ENCODE results near the gene MAGI2.

Gene MAGI2

DNA sequence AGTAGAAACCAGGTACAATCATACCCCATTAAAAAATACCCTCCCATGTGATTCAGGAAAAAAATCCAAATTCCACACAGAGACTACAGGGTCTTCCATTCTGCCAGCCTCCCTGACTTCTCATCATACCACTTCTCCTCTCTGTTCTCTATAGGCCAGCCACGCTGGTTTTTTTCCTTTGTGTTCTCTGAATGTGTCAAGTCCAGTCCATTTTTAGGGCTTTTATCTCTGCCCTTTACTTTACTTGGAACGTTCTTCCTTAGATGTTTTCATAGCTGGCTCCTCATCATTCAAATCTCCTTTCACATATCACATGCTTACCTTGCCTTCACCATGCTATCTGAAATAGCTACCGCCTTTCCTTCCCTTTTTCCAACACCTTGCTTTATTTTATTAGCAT lies 1057.3 kb downstream of the MAGI2 start:
- no peak overlapping the region for H3K4me3 ChIP-seq (ENCODE audit: low read depth, low read length)

GRCh38 chr7:78395298-78396036 lies 1058.0 kb downstream of the MAGI2 start:
- H3K4me3 ChIP-seq (ENCODE audit: low read depth, low read length): no peak overlapping the region

DNA sequence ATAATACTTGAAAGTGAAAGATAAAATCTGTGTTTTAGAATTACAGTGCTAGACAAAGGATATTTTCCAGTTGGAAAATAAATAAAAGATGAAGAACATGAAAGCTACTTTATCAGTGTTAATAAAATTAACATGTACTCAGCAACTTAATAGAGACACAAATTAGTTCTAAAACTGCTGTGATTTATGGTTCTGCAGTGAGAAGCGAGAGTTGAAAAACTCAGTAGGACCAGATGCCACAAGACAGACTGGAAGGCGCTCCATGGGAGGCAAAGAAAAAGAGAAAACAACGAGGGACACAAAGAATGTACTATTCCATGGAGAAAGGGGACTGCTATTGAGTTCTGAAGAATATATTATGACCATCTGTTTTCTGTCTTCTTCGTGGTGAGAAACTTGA lies 1064.4 kb downstream of the MAGI2 start:
- H3K4me3 ChIP-seq (ENCODE audit: low read depth, low read length): no peak overlapping the region

- no peak overlapping the region for H3K4me3 ChIP-seq (ENCODE audit: low read depth, low read length)
Observed at GRCh38 chr7:78386520-78386919, 1066.9 kb downstream of the MAGI2 start.

GRCh38 chr7:78383096-78383880 lies 1070.2 kb downstream of the MAGI2 start:
- no peak overlapping the region for H3K4me3 ChIP-seq (ENCODE audit: low read depth, low read length)

DNA sequence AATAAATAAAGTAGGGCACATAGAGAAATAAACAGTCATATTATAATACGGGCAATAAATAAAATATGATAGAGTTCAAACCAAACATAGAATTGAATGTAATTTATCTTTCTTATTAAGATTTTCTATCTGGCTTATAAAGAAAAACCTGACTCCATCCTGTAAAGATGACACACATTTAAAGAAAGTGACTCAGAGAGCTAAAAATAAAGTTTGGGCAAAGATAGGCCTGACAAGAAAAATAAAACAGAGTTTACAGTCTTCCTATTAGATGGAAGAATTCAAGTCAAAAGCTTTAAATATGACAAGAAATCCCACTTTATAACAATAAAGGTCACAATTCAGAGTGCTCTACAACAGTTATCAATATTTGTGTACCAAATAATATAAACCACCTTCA lies 1074.3 kb downstream of the MAGI2 start:
- H3K4me3 ChIP-seq (ENCODE audit: low read depth, low read length): no peak overlapping the region

GRCh38 chr7:78377532-78377931 lies 1075.9 kb downstream of the MAGI2 start:
- no peak overlapping the region for H3K4me3 ChIP-seq (ENCODE audit: low read depth, low read length)

DNA sequence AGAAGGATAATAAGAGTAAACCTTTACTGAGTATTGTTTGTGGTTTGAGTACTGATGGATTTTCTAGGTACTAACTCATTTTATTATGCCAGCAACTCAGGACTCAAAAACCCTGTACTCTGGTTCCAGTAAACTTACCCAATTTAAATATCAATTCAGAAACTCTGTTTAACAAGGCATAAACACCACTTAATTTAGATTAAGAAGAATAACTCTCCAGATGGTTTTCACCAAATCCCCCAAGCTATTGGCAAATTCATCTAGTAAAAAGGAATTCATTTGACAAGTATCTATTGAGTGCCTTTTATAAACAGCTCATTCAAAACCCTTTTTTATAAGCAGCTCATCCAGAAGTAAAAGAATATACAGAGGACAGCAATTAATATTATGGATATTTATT lies 1082.5 kb downstream of the MAGI2 start:
- no peak overlapping the region for H3K4me3 ChIP-seq (ENCODE audit: low read depth, low read length)

DNA sequence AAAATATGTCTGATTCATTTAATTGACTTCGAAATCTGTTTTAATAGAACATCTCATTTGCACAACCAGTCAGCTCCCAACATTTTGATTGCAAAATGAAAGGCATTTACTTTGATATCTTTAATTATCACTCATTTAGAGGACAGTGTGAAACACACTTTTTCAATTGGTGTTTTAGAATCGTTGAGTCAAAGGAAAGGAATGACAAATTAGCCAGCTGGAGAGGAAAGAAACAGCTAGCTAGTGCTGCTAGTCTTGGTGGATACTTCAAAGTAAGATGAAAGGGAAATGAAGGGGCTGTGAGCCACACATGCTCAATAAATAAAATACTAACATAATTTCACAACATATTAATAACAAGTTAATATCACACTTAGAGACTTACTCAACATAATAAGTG lies 1084.7 kb downstream of the MAGI2 start:
- no peak overlapping the region for H3K4me3 ChIP-seq (ENCODE audit: low read depth, low read length)

DNA sequence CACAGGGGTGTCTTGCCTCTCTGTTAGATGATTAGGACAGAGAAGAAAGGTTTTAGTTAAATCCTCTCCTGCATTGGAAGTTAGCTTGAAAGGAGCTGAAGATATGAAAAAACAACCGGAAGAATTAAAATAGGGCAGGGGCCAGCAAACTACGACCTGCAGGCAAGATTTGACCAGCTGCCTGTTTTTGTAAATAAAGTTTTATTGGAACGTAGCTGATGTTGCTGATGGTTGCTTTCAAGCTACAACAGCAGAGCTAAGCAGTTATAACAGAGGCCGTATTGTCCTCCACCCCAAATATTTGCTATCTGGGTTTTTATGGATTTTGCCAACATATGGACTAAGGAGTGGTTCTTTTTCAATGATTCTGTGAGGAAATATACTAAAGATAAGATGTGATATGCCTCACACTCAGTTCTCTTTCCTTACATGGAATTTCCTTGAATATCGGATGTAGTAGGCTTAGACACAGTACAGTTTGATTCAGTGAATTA lies 1086.1 kb downstream of the MAGI2 start:
- no peak overlapping the region for H3K4me3 ChIP-seq (ENCODE audit: low read depth, low read length)

DNA sequence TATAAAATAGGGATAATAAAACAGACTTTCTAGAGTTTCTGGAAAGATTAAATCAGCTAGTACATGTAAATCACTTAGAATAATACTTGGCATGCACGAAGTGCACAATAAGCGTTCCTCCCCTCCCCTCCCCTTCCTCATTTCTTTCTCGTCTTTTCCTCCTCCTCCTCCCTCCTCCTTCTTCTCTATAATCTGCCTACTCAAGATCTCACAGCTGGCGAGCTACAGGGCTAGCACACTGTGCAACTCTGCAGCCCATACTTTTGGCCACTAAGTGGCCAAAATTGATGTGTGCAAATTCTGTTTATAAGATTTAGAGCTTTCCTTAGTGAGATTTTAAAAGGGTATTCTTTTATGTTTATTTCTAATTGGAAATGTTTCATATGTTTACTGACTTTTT lies 1089.6 kb downstream of the MAGI2 start:
- no peak overlapping the region for H3K4me3 ChIP-seq (ENCODE audit: low read depth, low read length)

DNA sequence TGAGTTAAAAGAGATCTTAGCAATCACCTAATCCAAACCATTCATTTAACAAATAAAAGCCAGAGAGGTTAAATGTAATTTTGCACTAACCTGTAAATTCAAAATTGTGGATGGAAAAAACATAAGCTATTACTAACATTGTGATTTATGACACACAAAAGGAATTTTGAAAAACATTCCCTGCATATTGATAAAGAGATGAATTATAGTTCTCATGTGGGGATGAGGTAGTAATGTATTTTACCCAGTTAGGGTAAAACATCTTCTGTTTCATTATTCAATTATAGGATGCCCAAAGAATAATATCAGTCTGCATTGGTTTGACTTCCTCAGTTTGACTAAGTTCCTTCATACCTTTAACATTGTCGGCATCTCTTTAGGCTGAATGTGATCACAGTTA lies 1093.6 kb downstream of the MAGI2 start:
- H3K4me3 ChIP-seq (ENCODE audit: low read depth, low read length): no peak overlapping the region

DNA sequence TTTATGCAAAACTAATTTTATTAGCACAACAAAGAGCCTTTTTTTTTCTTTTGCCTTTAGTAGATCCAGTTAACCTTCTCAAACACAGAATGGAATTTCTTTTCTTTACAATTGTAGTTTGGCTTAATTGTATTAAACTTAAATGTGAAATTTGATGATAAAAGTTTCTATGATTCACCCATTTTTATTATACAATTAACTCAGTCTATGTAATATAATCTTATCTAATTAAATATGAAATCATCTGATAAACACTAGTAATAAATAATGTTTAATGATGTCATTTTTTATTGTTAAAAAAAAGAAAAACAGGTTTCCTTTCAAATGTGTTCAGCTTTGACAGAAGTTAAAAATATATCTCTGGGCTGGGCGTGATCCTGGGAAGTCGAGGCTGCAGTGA lies 1095.8 kb downstream of the MAGI2 start:
- no peak overlapping the region for H3K4me3 ChIP-seq (ENCODE audit: low read depth, low read length)

- no peak overlapping the region for H3K4me3 ChIP-seq (ENCODE audit: low read depth, low read length)
Observed at GRCh38 chr7:78355834-78356233, 1097.6 kb downstream of the MAGI2 start.

DNA sequence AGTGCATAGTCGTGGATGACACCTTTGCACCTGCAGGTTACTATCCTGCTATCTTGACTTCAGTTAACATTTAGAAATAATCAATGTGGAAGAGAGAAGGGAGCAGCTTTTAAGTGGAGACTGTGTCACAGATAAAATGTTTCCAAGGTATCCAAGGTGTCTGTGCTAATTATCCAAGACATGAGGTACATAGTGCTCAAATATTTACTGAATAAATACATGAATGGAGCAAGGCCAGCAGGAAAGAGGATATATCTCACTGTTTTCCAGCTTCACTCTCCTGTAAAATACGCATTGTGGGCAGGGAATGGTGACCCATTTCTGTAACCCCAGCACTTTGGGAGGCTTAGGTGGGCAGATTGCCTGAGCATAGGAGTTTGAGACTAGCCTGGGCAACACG lies 1102.5 kb downstream of the MAGI2 start:
- H3K4me3 ChIP-seq (ENCODE audit: low read depth, low read length): no peak overlapping the region

DNA sequence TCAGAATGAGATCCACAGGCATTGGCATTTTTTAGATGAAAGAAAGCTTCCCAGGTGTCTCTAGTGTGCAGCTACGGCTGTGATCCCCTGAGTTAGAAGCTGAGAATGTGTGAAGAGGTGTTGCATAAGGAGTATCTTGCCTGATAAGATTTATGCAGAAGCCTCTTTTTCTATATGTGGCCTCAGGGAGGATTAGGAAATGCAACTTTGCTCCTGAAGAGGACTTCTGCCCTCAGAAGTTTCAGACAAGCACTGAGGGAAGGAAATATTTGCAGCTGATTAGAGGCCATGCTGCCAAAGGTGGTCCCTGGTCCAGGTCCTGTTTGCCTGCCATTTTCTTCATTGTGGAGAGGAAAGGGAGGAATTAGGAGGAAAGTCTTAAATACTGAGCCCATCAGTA lies 1103.1 kb downstream of the MAGI2 start:
- no peak overlapping the region for H3K4me3 ChIP-seq (ENCODE audit: low read depth, low read length)

- no peak overlapping the region for H3K4me3 ChIP-seq (ENCODE audit: low read depth, low read length)
Observed at GRCh38 chr7:78346827-78347226, 1106.6 kb downstream of the MAGI2 start.

- no peak overlapping the region for H3K4me3 ChIP-seq (ENCODE audit: low read depth, low read length)
Observed at GRCh38 chr7:78345979-78346378, 1107.5 kb downstream of the MAGI2 start.

DNA sequence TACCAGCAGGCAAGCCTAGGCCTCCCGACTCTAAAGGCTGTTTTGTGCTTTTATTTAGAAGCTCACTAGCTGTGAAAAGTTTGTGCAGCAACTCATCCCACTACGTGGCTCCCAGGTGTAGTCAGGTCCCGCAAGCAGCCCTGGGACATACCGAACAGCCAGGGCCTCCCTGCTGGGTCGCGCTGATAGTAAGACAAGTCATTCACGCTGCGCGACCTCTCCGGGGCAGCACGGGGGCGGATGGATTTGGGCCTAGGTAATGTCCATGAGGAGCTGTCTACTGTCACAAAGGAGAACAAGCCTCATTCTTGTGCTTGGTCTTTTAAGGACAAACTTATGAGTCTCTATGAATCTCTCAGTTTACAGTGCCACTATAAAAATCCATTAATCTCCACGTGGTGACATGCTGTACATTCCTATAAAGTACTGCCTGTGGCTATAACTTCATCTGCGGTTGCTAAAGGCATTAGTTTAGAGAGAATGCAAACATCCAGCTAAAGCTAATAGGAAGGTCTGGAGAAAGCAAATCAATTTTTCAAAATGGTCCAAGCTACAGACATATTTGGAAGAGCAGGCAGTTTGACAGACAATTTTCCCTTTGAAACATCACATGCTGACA lies 1108.1 kb downstream of the MAGI2 start:
- H3K4me3 ChIP-seq (ENCODE audit: low read depth, low read length): no peak overlapping the region

- H3K4me3 ChIP-seq (ENCODE audit: low read depth, low read length): no peak overlapping the region
Observed at GRCh38 chr7:78334426-78334825, 1119.0 kb downstream of the MAGI2 start.

GRCh38 chr7:78333530-78334425 lies 1119.7 kb downstream of the MAGI2 start:
- no peak overlapping the region for H3K4me3 ChIP-seq (ENCODE audit: low read depth, low read length)
